Urothelium cell line (cell line): ENCODE measurements around the gene PSMA3.

ENCODE experiments used
- DNase-seq: peaks from one replicate; pipeline ENCODE4 v3.0.0; 2011; ENCODE audit warnings: low spot score, mixed read lengths
- FAIRE-seq: peaks from 2 replicates; lab custom pipeline; 2011; peaks lifted over from hg19 to GRCh38; lab: Jason Lieb, UNC

PSMA3 gene

DNA sequence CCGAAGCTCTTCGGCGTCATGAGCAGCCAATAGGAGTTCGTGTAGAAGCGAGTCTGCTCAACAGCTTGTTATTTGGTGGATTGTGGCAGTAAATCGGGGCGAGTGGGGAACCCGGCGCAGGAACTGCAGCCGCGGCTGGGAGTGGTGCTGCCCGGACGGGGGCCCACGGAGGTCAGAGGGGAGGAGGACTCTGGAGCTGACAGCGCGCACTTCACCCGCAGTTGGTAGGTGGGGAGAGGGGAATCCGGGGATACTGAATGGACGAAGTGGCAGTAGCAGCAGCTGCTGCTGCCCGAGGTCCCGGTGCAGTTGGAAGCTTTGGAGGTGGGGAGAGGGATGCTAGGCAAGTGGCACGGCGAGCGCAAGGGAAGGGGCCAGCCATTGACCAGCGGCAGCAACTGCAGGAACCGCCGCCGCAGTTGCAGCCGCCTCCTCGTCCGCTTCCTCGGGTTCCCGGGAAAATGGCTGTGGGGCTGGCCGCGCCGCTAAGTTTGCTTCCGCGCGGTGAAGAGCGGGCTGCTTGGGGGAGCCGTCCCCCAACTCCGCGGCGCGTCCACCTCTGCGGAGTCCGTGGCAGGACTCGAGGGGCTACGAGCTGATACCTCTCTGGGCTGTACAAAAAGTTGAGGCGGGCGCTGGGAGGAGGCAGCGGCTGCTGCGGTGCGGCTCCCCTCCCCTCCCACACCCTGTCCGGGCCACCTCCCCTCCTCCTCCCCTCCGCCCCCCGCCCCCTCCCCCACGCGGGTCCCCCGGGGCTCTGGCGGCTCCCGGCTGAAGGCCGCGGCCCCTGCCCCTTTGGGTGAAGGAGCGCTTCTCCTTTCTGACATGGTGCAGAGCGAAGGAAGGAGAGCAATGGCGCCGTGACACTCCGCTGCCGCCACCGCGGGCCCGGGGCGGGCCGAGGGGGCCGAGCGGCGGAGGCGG, 54.1 kb downstream of the PSMA3 start, which contains the start of gene ARID4A:
Gene ARID4A (plus strand): TSS at position 79 of the 924 bp plus-strand sequence. CDS start 1,300 bp downstream, outside the sequence.
- DNase-seq: peak; percentile 48
- FAIRE-seq: no peak

GRCh38 chr14:58299401-58300330, 55.0 kb downstream of the PSMA3 start:
- no peak for FAIRE-seq
- DNase-seq: no peak

GRCh38 chr14:58301416-58301815, 56.8 kb downstream of the PSMA3 start:
- FAIRE-seq (no peak), DNase-seq (no peak)

DNA sequence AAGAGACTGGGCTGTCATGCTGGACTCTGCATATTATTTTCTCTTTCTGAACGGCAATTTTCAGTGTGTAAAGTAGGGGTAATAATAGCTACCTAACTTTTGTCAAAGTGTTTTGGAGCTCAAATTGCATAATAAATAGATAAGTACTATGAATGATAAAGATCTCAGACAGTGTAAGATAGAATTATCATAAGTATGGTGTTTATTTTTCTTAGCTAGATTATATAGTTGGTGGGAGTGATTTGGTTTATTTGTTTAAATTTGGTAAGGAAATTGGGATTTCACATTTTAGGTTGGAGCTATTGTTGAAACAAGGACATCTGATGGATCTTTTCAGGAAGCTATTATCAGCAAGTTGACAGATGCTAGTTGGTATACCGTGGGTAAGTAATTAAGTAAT, 61.1 kb downstream of the PSMA3 start:
- FAIRE-seq: no peak

DNA sequence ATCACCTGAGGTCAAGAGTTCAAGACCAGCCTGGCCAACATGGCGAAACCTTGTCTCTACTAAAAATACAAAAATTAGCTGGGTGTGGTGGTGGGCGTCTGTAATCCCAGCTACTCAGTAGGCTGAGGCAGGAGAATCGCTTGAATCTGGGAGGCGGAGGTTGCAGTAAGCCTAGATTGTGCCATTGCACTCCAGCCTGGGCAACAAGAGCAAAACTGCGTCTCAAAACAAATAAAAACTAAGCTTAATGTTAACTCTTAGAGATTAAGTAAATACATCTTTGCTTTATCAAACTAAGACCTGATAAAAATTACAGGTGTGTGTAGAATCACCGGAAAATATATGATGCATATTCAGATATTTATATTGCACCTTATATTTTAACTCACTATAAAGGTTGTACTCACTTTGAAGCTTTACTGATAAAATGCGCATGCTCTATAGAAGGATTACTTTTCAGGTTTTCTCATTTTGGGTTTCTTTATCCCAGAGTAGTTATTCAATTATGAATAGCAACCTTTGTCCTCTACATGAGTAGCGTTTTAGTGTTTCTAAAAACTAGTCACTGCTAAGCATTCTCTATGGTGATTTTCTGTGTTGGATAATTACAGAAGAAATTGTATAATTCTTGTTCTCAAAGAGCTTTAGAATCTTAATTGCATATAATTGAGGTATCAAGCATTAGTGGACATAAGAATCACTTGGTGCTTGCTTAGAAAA, 63.1 kb downstream of the PSMA3 start:
- DNase-seq: no peak
- no peak for FAIRE-seq

More for the DNA sequence above, 61.1 kb downstream of the PSMA3 start:
- DNase-seq: no peak

- FAIRE-seq (no peak), DNase-seq (no peak)
Measured at GRCh38 chr14:58309086-58309485, 64.4 kb downstream of the PSMA3 start.

- DNase-seq (no peak), FAIRE-seq (no peak)
Measured at GRCh38 chr14:58313699-58314098, 69.1 kb downstream of the PSMA3 start.

- DNase-seq (no peak), FAIRE-seq (no peak)
Measured at GRCh38 chr14:58315606-58316005, 71.0 kb downstream of the PSMA3 start.
